Ishikawa (cell line): Measurements from ENCODE around the gene SLC17A4.

ENCODE experiments used
- FOXM1 ChIP-seq: IDR thresholded peaks from 2 replicates; pipeline ENCODE4 v1.6.1; 2012; ENCODE audit warnings: low read depth, borderline replicate concordance
- MAX ChIP-seq: IDR thresholded peaks from 2 replicates; pipeline ENCODE4 v1.6.1; 2012
- NFIC ChIP-seq: IDR thresholded peaks from 2 replicates; pipeline ENCODE4 v1.6.1; 2012
- YY1 ChIP-seq: IDR thresholded peaks from 2 replicates; pipeline ENCODE4 v1.6.1; 2012; ENCODE audit warnings: low read depth

- TF ChIP-seq NFIC (no peak), FOXM1 (no peak), YY1 (no peak), MAX (no peak)
These were observed 10.7 kb upstream of the SLC17A4 start for GRCh38 chr6:25743868-25744267.
